ENCODE data around the gene EYA2.

The EYA2 gene

GRCh38 chr20:47152068-47152467 is 257.4 kb downstream of the EYA2 start:
- no peak for ATAC-seq
- TF ChIP-seq TCF4 (CRISPR knock-in tag; IDR thresholded peaks at IDR 0.05; ENCODE audit: borderline replicate concordance), result no peak
- TF ChIP-seq ZNF70 (CRISPR knock-in tag; IDR thresholded peaks at IDR 0.05), result no peak
- no peak for TF ChIP-seq CREB5 (CRISPR knock-in tag; IDR thresholded peaks at IDR 0.05; ENCODE audit: low read depth)
- TF ChIP-seq ZC3H10 (CRISPR knock-in tag; IDR thresholded peaks at IDR 0.05), result no peak
- no peak for TF ChIP-seq GLIS3 (CRISPR knock-in tag; IDR thresholded peaks at IDR 0.05)
- no peak for TF ChIP-seq ESRRG (CRISPR knock-in tag; IDR thresholded peaks at IDR 0.05)
- TF ChIP-seq ZFP30 (CRISPR knock-in tag; IDR thresholded peaks at IDR 0.05), result no peak
- TF ChIP-seq PPARA (CRISPR knock-in tag; IDR thresholded peaks at IDR 0.05; ENCODE audit: borderline replicate concordance), result no peak
- TF ChIP-seq ZFP3 (CRISPR knock-in tag; IDR thresholded peaks at IDR 0.05), result no peak
- TF ChIP-seq ZNF8 (CRISPR knock-in tag; IDR thresholded peaks at IDR 0.05), result no peak
- TF ChIP-seq ARNTL (CRISPR knock-in tag; IDR thresholded peaks at IDR 0.05; ENCODE audit: borderline replicate concordance, low read depth), result no peak
- no peak for TF ChIP-seq ZNF565 (CRISPR knock-in tag; conservative IDR thresholded peaks at IDR 0.05; ENCODE audit: low read depth)
- no peak for TF ChIP-seq TOX (CRISPR knock-in tag; IDR thresholded peaks at IDR 0.05; ENCODE audit: borderline replicate concordance)
- TF ChIP-seq PATZ1 (CRISPR knock-in tag; IDR thresholded peaks at IDR 0.05; ENCODE audit: borderline replicate concordance), result no peak
- TF ChIP-seq OSR1 (CRISPR knock-in tag; IDR thresholded peaks at IDR 0.05), result no peak
- no peak for TF ChIP-seq POU6F1 (CRISPR knock-in tag; IDR thresholded peaks at IDR 0.05; ENCODE audit: borderline replicate concordance, low read depth)
- TF ChIP-seq SNAI2 (CRISPR knock-in tag; IDR thresholded peaks at IDR 0.05), result no peak
- TF ChIP-seq TSHZ2 (CRISPR knock-in tag; IDR thresholded peaks at IDR 0.05), result no peak

GRCh38 chr20:47154089-47154488 is 259.4 kb downstream of the EYA2 start:
- ATAC-seq, result no peak

More at GRCh38 chr20:47154089-47154488, 259.4 kb downstream of the EYA2 start:
- TF ChIP-seq PPARA (CRISPR knock-in tag; IDR thresholded peaks at IDR 0.05; ENCODE audit: borderline replicate concordance) (no peak), TOX (CRISPR knock-in tag; IDR thresholded peaks at IDR 0.05; ENCODE audit: borderline replicate concordance) (no peak), ZNF8 (CRISPR knock-in tag; IDR thresholded peaks at IDR 0.05) (no peak), ESRRG (CRISPR knock-in tag; IDR thresholded peaks at IDR 0.05) (no peak), TCF4 (CRISPR knock-in tag; IDR thresholded peaks at IDR 0.05; ENCODE audit: borderline replicate concordance) (no peak), TSHZ2 (CRISPR knock-in tag; IDR thresholded peaks at IDR 0.05) (no peak), GLIS3 (CRISPR knock-in tag; IDR thresholded peaks at IDR 0.05) (no peak)

Measured in SK-N-SH treated with all-trans-retinoic acid at 6 μM for 48 hours (cell line).